Measurements from ENCODE around the gene RGS4.

DNA sequence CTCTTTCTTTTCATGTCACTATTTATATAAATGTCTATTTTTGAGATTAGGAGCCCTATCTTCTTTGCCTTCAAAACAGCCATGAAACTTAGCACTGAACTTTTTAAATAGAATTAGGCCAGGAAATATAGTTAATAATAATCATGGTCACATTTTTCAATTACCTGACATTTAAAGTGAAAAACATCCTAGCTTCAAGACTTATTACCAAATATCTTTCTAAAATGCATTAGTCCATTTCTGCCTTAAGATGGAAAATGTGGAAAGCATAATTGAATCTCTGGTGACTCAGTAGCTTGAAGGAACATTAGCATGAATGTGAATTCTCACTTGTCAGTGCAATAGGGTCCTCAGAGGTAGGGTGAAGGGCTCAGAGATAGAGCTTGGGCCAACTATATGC lies 18.7 kb upstream of the RGS4 start:
- no peak for TF ChIP-seq YY1 (IDR thresholded peaks at IDR 0.05; ENCODE audit: insufficient read depth, insufficient read length)
- no peak for TF ChIP-seq ZNF274 (IDR thresholded peaks at IDR 0.05; ENCODE audit: low read depth, low read length)
